Brain pericyte (primary cell): ENCODE results near the gene CCDC68.
A peak's percentile ranks its signal among the peaks of the same experiment; 100 is the strongest.
"Not testable (repeated sequence)": the region's sequence is repeated elsewhere in the genome, so short reads cannot be mapped to it uniquely, and the experiment has no call there.

Experiments used
- DNase-seq: peaks from one replicate; pipeline ENCODE4 v3.0.0-alpha.2; 2012; ENCODE audit warnings: low read depth, low spot score

CCDC68 gene

GRCh38 chr18:54958704-54959625, at the start of gene CCDC68:
TSS of gene CCDC68 (minus strand) at chr18:54959461. CDS start at chr18:54942791, 16,670 bp downstream.
- no peak for DNase-seq

- no peak for DNase-seq
Measured at GRCh38 chr18:55007602-55008001, 48.3 kb upstream of the CCDC68 start.

- no peak for DNase-seq
Measured at GRCh38 chr18:55003695-55004094, 44.4 kb upstream of the CCDC68 start.

GRCh38 chr18:55002261-55002660, 43.0 kb upstream of the CCDC68 start:
- DNase-seq = no peak

GRCh38 chr18:55001394-55002024, 42.2 kb upstream of the CCDC68 start:
- no peak for DNase-seq

GRCh38 chr18:55000529-55000928, 41.3 kb upstream of the CCDC68 start:
- no peak for DNase-seq

GRCh38 chr18:54999016-54999415, 39.8 kb upstream of the CCDC68 start:
- no peak for DNase-seq

- no peak for DNase-seq
Measured at GRCh38 chr18:54995421-54996143, 36.3 kb upstream of the CCDC68 start.

GRCh38 chr18:54991981-54992380, 32.7 kb upstream of the CCDC68 start:
- no peak for DNase-seq

GRCh38 chr18:54984908-54985307, 25.6 kb upstream of the CCDC68 start:
- DNase-seq = no peak

- no peak for DNase-seq
Measured at GRCh38 chr18:54983791-54984190, 24.5 kb upstream of the CCDC68 start.

- peak; percentile 11 for DNase-seq
Measured at GRCh38 chr18:54983041-54983686, 23.9 kb upstream of the CCDC68 start.

GRCh38 chr18:54981076-54981475, 21.8 kb upstream of the CCDC68 start:
- no peak for DNase-seq

GRCh38 chr18:54975598-54975997, 16.3 kb upstream of the CCDC68 start:
- DNase-seq = no peak

- no peak for DNase-seq
Measured at GRCh38 chr18:54973046-54973445, 13.8 kb upstream of the CCDC68 start.

- DNase-seq = no peak
Measured at GRCh38 chr18:54968807-54969206, 9.5 kb upstream of the CCDC68 start.

- DNase-seq = not testable (repeated sequence)
Measured at GRCh38 chr18:54968237-54968636, 9.0 kb upstream of the CCDC68 start.

GRCh38 chr18:54967786-54968185, 8.5 kb upstream of the CCDC68 start:
- DNase-seq = no peak

- no peak for DNase-seq
Measured at GRCh38 chr18:54964741-54965140, 5.5 kb upstream of the CCDC68 start.

- DNase-seq = no peak
Measured at GRCh38 chr18:54962919-54963645, 3.8 kb upstream of the CCDC68 start.

- no peak for DNase-seq
Measured at GRCh38 chr18:54961868-54962267, 2.6 kb upstream of the CCDC68 start.
